ENCODE results near the gene CRTAP.
"Not testable (repeated sequence)": the region's sequence is repeated elsewhere in the genome, so short reads cannot be mapped to it uniquely, and the experiment has no call there.

The CRTAP gene

GRCh38 chr3:33100229-33100628 is 13.6 kb upstream of the CRTAP start:
- DNase-seq: no peak

GRCh38 chr3:33103034-33103433 is 10.8 kb upstream of the CRTAP start:
- DNase-seq: no peak

GRCh38 chr3:33103480-33103879 is 10.3 kb upstream of the CRTAP start:
- no peak for DNase-seq

GRCh38 chr3:33104803-33105202 is 9.0 kb upstream of the CRTAP start:
- no peak for DNase-seq

GRCh38 chr3:33105341-33105948 is 8.4 kb upstream of the CRTAP start:
- DNase-seq: no peak

GRCh38 chr3:33106854-33107253 is 7.0 kb upstream of the CRTAP start:
- not testable (repeated sequence) for DNase-seq

GRCh38 chr3:33111581-33111980 is 2.2 kb upstream of the CRTAP start:
- no peak for DNase-seq

GRCh38 chr3:33114622-33115023 is 809 bp downstream of the CRTAP start:
- DNase-seq: no peak

- peak; percentile 44 for DNase-seq
These were observed 1.4 kb downstream of the CRTAP start for GRCh38 chr3:33115024-33115768.

GRCh38 chr3:33117461-33117860 is 3.6 kb downstream of the CRTAP start:
- no peak for DNase-seq

- no peak for DNase-seq
These were observed 6.1 kb downstream of the CRTAP start for GRCh38 chr3:33119891-33120290.

GRCh38 chr3:33122991-33123390 is 9.2 kb downstream of the CRTAP start:
- no peak for DNase-seq

- DNase-seq: no peak
These were observed 10.8 kb downstream of the CRTAP start for GRCh38 chr3:33124638-33125037.

GRCh38 chr3:33125840-33126239 is 12.0 kb downstream of the CRTAP start:
- DNase-seq: no peak

GRCh38 chr3:33128706-33129105 is 14.9 kb downstream of the CRTAP start:
- no peak for DNase-seq

GRCh38 chr3:33130144-33130543 is 16.3 kb downstream of the CRTAP start:
- DNase-seq: no peak

GRCh38 chr3:33131331-33132018 is 17.7 kb downstream of the CRTAP start:
- DNase-seq: peak; percentile 76

- DNase-seq: no peak
These were observed 18.2 kb downstream of the CRTAP start for GRCh38 chr3:33132019-33132360.

GRCh38 chr3:33134026-33134625 is 20.3 kb downstream of the CRTAP start:
- DNase-seq: no peak

- no peak for DNase-seq
These were observed 23.9 kb downstream of the CRTAP start for GRCh38 chr3:33137691-33138090.

GRCh38 chr3:33139006-33139623 is 25.3 kb downstream of the CRTAP start:
- not testable (repeated sequence) for DNase-seq

- DNase-seq: no peak
These were observed 26.2 kb downstream of the CRTAP start for GRCh38 chr3:33139996-33140395.

- no peak for DNase-seq
These were observed 27.2 kb downstream of the CRTAP start for GRCh38 chr3:33141006-33141405.

Data from midbrain (tissue), 1 donor.